Activated gamma-delta T cell treated with anti-CD3 and anti-CD28 coated beads, Interleukin-2, amount 50 U/mL, for 16 hours (primary cell): ENCODE data around the gene PTN.
"Not testable (repeated sequence)": the region's sequence is repeated elsewhere in the genome, so short reads cannot be mapped to it uniquely, and the experiment has no call there.

Experiments used
- DNase-seq: peaks from one replicate; pipeline ENCODE4 v3.0.0-alpha.2; 2020; ENCODE audit warnings: low read depth

PTN gene

GRCh38 chr7:137266764-137267163 is 76.8 kb downstream of the PTN start:
- DNase-seq, result no peak

GRCh38 chr7:137265480-137265879 is 78.1 kb downstream of the PTN start:
- DNase-seq, result not testable (repeated sequence)

GRCh38 chr7:137262599-137262998 is 80.9 kb downstream of the PTN start:
- DNase-seq, result no peak

- DNase-seq, result no peak
Observed at GRCh38 chr7:137258552-137258951, 85.0 kb downstream of the PTN start.

- no peak for DNase-seq
Observed at GRCh38 chr7:137254766-137255165, 88.8 kb downstream of the PTN start.

- DNase-seq, result no peak
Observed at GRCh38 chr7:137245890-137246289, 97.6 kb downstream of the PTN start.

- DNase-seq, result no peak
Observed at GRCh38 chr7:137245186-137245585, 98.3 kb downstream of the PTN start.

GRCh38 chr7:137243741-137244140 is 99.8 kb downstream of the PTN start:
- no peak for DNase-seq

GRCh38 chr7:137242616-137243015 is 100.9 kb downstream of the PTN start:
- no peak for DNase-seq

- no peak for DNase-seq
Observed at GRCh38 chr7:137241655-137242360, 101.7 kb downstream of the PTN start.

GRCh38 chr7:137239186-137239585 is 104.3 kb downstream of the PTN start:
- not testable (repeated sequence) for DNase-seq

- no peak for DNase-seq
Observed at GRCh38 chr7:137235434-137235833, 108.1 kb downstream of the PTN start.

- DNase-seq, result no peak
Observed at GRCh38 chr7:137231167-137231566, 112.4 kb downstream of the PTN start.

GRCh38 chr7:137221467-137221866 is 122.1 kb downstream of the PTN start:
- no peak for DNase-seq

GRCh38 chr7:137213744-137214143 is 129.8 kb downstream of the PTN start:
- DNase-seq, result no peak

- no peak for DNase-seq
Observed at GRCh38 chr7:137209151-137209817, 134.2 kb downstream of the PTN start.

- no peak for DNase-seq
Observed at GRCh38 chr7:137206770-137207169, 136.8 kb downstream of the PTN start.

- DNase-seq, result no peak
Observed at GRCh38 chr7:137204246-137204645, 139.3 kb downstream of the PTN start.

- DNase-seq, result no peak
Observed at GRCh38 chr7:137203351-137203750, 140.2 kb downstream of the PTN start.

GRCh38 chr7:137196648-137197047 is 146.9 kb downstream of the PTN start:
- no peak for DNase-seq

- no peak for DNase-seq
Observed at GRCh38 chr7:137195996-137196395, 147.5 kb downstream of the PTN start.

- not testable (repeated sequence) for DNase-seq
Observed at GRCh38 chr7:137181619-137182018, 161.9 kb downstream of the PTN start.
